K562 (cell line): Measurements from ENCODE around the gene TMEM61. TPM values are rescaled to one million over a fixed set of nuclear protein-coding genes. Genes with fewer than 3 reads are reported as not detected.

Source experiments
- ATAC-seq: fragments of 200-7000 bp; cut with Tn5 transposase; 3 replicates; pipeline ENCODE4 v1.9.1; 2020; ENCODE audit warnings: moderate library complexity
- BruUV-seq: library from RNA; stranded (reverse); fragments of 400-500 nt; replicated peaks from 2 replicates; lab custom pipeline; 2021; lab: Mats Ljungman, UMichigan
- CTCF ChIA-PET: fragments of 300-600 bp; formaldehyde crosslinking; extraction: SDS; loops from one replicate; lab custom pipeline; 2021; ENCODE audit warnings: low intra/inter-chr PET ratio; lab: Yijun Ruan, JAX
- POLR2A ChIA-PET: fragments of 300-600, 350-650 bp; sonication (Branson Sonifier 250); formaldehyde crosslinking; extraction: SDS; loops from one replicate; lab custom pipeline; 2021; ENCODE audit warnings: antibody characterized with exemption, inconsistent platforms; lab: Yijun Ruan, JAX
- DNase-seq, 4 experiments: peaks; one replicate each; pipeline versions ENCODE4 v3.0.0 to v3.0.0-alpha.2; 2011 to 2018; ENCODE audit warnings: low spot score in 3 of 4, mixed read lengths in 3 of 4; ENCODE audit errors: extremely low read depth in 1 of 4
- FAIRE-seq: peaks from 2 replicates; lab custom pipeline; 2011; peaks lifted over from hg19 to GRCh38; lab: Jason Lieb, UNC
- H2AFZ ChIP-seq: 2 replicates; pipeline ENCODE4 v1.6.0; 2011; ENCODE audit warnings: low read depth, low read length, control low read depth, inconsistent platforms
- H3K27ac ChIP-seq: fragments of 200-600 bp; 3 replicates; pipeline ENCODE4 v1.8.0; 2011; ENCODE audit warnings: low read depth, mild to moderate bottlenecking, control low read depth, inconsistent platforms, low read length, moderate library complexity, mixed read lengths; ENCODE audit errors: extremely low read depth
- H3K27me3 ChIP-seq, 2 experiments: fragments of 300-600 bp in 1 of 2; 2 replicates in 1 of 2; 3 replicates in 1 of 2; pipeline versions ENCODE4 v1.6.0 to v1.8.0; 2011; ENCODE audit warnings: inconsistent platforms in 2 of 2, low read length in 2 of 2, mild to moderate bottlenecking in 1 of 2, mixed read lengths in 1 of 2, moderate library complexity in 1 of 2; ENCODE audit not compliant: control insufficient read depth in 2 of 2, insufficient read depth in 2 of 2
- H3K36me3 ChIP-seq: fragments of 300-600 bp; 3 replicates; pipeline ENCODE4 v1.8.0; 2011; ENCODE audit warnings: mild to moderate bottlenecking, low read length, inconsistent platforms; ENCODE audit not compliant: control insufficient read depth, insufficient read depth
- H3K4me1 ChIP-seq, 2 experiments: fragments of 200-600 bp in 1 of 2; replicated peaks in 1 of 2; 2 replicates in 1 of 2; 3 replicates in 1 of 2; pipeline versions ENCODE4 v1.5.1 to v1.8.0; 2011; ENCODE audit warnings: inconsistent platforms in 2 of 2, low read length in 2 of 2, mild to moderate bottlenecking in 1 of 2, mixed read lengths in 1 of 2, moderate library complexity in 1 of 2; ENCODE audit not compliant: control insufficient read depth in 2 of 2, insufficient read depth in 2 of 2
- H3K4me2 ChIP-seq: 2 replicates; pipeline ENCODE4 v1.6.1; 2011; ENCODE audit warnings: low read length, control low read depth, inconsistent platforms, mixed read lengths; ENCODE audit not compliant: insufficient read depth
- H3K4me3 ChIP-seq: fragments of 200-600 bp; sonication (generic), shearing (Covaris generic); 2 replicates; pipeline ENCODE4 v1.5.1; 2016; ENCODE audit warnings: control low read depth, inconsistent platforms
- H3K79me2 ChIP-seq: fragments of 200-600 bp; 3 replicates; pipeline ENCODE4 v1.8.0; 2011; ENCODE audit warnings: low read length, inconsistent platforms; ENCODE audit not compliant: control insufficient read depth, insufficient read depth
- H3K9ac ChIP-seq, 2 experiments: 2 replicates each; pipeline versions ENCODE4 v1.6.0 to v1.6.1; 2011; ENCODE audit warnings: low read depth in 2 of 2, low read length in 2 of 2, control low read depth in 1 of 2, inconsistent platforms in 1 of 2, mild to moderate bottlenecking in 1 of 2, mixed read lengths in 1 of 2; ENCODE audit not compliant: insufficient read depth in 1 of 2
- H3K9me1 ChIP-seq: one replicate; pipeline ENCODE4 v1.6.0; 2011; ENCODE audit warnings: inconsistent platforms, mild to moderate bottlenecking, low read length, moderate library complexity; ENCODE audit not compliant: control insufficient read depth, insufficient read depth
- H3K9me3 ChIP-seq: replicated peaks from 2 replicates; pipeline ENCODE4 v1.5.1; 2011; ENCODE audit warnings: low read depth, low read length, inconsistent platforms; ENCODE audit not compliant: control insufficient read depth, insufficient read depth
- H4K20me1 ChIP-seq: replicated peaks from 2 replicates; pipeline ENCODE4 v1.6.1; 2011; ENCODE audit warnings: low read length, inconsistent platforms, mixed read lengths; ENCODE audit not compliant: control insufficient read depth, insufficient read depth
- CHD4 ChIP-seq: fragments of 200-600 bp; sonication (generic); IDR thresholded peaks from 3 replicates; pipeline ENCODE4 v1.6.1; 2012; ENCODE audit warnings: low read depth, mild to moderate bottlenecking, mixed read lengths, low read length, inconsistent platforms; ENCODE audit not compliant: insufficient read depth, insufficient replicate concordance, poor library complexity, severe bottlenecking
- FOSL1 ChIP-seq: fragments of 200-800 bp; sonication (Bioruptor generic); conservative IDR thresholded peaks from 2 replicates; pipeline ENCODE4 v1.6.1; 2016; ENCODE audit warnings: missing genetic modification characterization, missing compliant biosample characterization
- JUND ChIP-seq, 2 experiments: IDR thresholded peaks; 2 replicates in 1 of 2; 3 replicates in 1 of 2; pipeline ENCODE4 v1.6.1; 2011; ENCODE audit warnings: borderline replicate concordance in 2 of 2, low read depth in 2 of 2, low read length in 2 of 2, improper control_type of control experiment in 1 of 2, missing biosample characterization in 1 of 2, missing genetic modification characterization in 1 of 2, missing genetic modification reagents in 1 of 2
- MCM7 ChIP-seq, 2 experiments: fragments of 450-650 bp; IDR thresholded peaks; 2 replicates each; pipeline ENCODE4 v1.6.1; 2016 to 2018
- RBM22 ChIP-seq: fragments of 200-400 bp; formaldehyde crosslinking; IDR thresholded peaks from 2 replicates; pipeline ENCODE4 v1.6.1; 2018; ENCODE audit warnings: low read length, low read depth; ENCODE audit not compliant: poor library complexity, severe bottlenecking
- TARDBP ChIP-seq: fragments of 450-650 bp; IDR thresholded peaks from 2 replicates; pipeline ENCODE4 v1.6.1; 2016
- ZNF134 ChIP-seq: fragments of 250-450 bp; sonication (Bioruptor Pico); conservative IDR thresholded peaks from 2 replicates; pipeline ENCODE4 v1.4.0; 2020
- WGBS: fragments of 100-300 bp; shearing (Covaris generic); methylation state at CpG from one replicate; pipeline ENCODE4 v1.1.6; 2016; ENCODE audit warnings: low coverage, mixed read lengths; ENCODE audit not compliant: insufficient coverage; ENCODE audit errors: missing lambda C conversion rate; 5-methylcytosine and 5-hydroxymethylcytosine counted together
- in situ Hi-C: fragments of 300-500 bp; cut with MboI; formaldehyde crosslinking; loops from 4 replicates; pipeline ENCODE4 v1.15.0; 2018; ENCODE audit warnings: inconsistent platforms, mixed read lengths
- intact Hi-C: fragments of 100-400 bp; cut with micrococcal nuclease; formaldehyde crosslinking; loops from 2 replicates; pipeline ENCODE4 v1.14.2; 2022
- polyA plus RNA-seq, 8 experiments: library from polyadenylated mRNA; depleted of rRNA in 4 of 8; stranded (reverse) in 5 of 8; unstranded in 3 of 8; fragments of >200 nt; fragmentation: Nextera tagmentation in 2 of 8; fragmentation: Illumina TruSeq in 1 of 8; extraction: Ambion mirVana in 2 of 8; extraction: Trizol in 1 of 8; gene quantifications; 2 replicates each; pipeline versions ENCODE4 v1.2.1 to v1.2.3, GENCODE V29; 2011 to 2014; ENCODE audit warnings: inconsistent platforms in 1 of 8, missing spikeins in 1 of 8
- total RNA-seq, 7 experiments: library from RNA; depleted of rRNA in 6 of 7; stranded (reverse); fragments of >200 nt in 6 of 7; fragmentation: Illumina TruSeq in 2 of 7; extraction: Trizol in 2 of 7; gene quantifications; 2 replicates each; pipeline versions ENCODE4 v1.2.1 to v1.2.3, GENCODE V29; 2011 to 2021; ENCODE audit warnings: low replicate concordance in 1 of 7
- TF ChIP-seq, protein P1 (sequence below): fragments of 200-800 bp; sonication (Bioruptor generic); IDR thresholded peaks from 2 replicates; pipeline ENCODE4 v1.6.1; 2017; ENCODE audit warnings: missing genetic modification characterization, missing compliant biosample characterization
- TF ChIP-seq, protein P2 (sequence below): sonication (generic); formaldehyde crosslinking; IDR thresholded peaks from 2 replicates; pipeline ENCODE4 v1.9.0; 2022; ENCODE audit warnings: mild to moderate bottlenecking, missing genetic modification reagents

The TMEM61 gene
- total and polyA plus RNA-seq, 9 of the 15 experiments (the other 6 are each of a cell fraction or from before 2014, with no cell fraction given) = not detected

DNA sequence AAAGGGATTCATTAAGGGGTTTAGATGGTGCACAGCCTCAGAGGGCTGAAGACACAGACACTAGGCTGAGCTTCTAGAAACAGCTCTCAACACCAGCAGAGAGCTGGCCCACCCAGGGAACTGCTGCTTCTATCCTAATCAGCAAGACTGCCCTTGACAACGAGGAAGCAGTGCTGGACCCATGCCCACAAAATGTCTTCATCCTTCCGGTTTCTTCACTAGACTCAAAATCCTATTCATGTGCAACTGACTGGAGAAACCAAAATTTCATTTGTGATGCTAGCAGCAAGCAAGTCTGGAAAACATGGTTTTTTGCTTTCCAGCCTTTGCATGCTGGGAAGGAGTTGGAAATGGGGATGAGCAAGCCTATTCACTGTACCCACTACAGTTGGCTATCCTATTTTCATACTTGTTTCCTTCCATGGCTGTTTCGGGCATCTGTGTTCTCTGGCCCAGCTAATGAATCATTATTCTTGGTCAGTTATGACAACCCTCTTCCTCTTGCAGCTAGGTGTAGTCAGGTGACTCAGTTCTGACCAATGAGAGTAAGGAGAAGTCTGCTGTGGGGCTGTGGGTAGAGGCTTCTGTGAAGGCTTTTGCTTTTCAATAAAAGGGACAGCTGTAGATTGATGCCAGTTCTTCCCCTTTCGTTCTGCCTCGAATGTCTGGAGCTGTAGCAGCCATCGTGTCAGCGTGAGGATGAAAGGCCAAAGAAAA, 14.6 kb upstream of the TMEM61 start (continued):
- TF ChIP-seq, protein P1, sequence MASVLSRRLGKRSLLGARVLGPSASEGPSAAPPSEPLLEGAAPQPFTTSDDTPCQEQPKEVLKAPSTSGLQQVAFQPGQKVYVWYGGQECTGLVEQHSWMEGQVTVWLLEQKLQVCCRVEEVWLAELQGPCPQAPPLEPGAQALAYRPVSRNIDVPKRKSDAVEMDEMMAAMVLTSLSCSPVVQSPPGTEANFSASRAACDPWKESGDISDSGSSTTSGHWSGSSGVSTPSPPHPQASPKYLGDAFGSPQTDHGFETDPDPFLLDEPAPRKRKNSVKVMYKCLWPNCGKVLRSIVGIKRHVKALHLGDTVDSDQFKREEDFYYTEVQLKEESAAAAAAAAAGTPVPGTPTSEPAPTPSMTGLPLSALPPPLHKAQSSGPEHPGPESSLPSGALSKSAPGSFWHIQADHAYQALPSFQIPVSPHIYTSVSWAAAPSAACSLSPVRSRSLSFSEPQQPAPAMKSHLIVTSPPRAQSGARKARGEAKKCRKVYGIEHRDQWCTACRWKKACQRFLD (CRISPR knock-in tag) = 0 out of 2 replicates have a peak, but pooled peaks have one; percentile 43
- TF ChIP-seq CHD4 (no peak), FOSL1 (tag) (peak; percentile 14; the same call in 1 of the 2 replicates), ZNF134 (peak; percentile 63; the same call in 1 of the 2 replicates), MCM7 (IDR thresholded peaks at IDR 0.05) (no peak)
- TF ChIP-seq, protein P2, sequence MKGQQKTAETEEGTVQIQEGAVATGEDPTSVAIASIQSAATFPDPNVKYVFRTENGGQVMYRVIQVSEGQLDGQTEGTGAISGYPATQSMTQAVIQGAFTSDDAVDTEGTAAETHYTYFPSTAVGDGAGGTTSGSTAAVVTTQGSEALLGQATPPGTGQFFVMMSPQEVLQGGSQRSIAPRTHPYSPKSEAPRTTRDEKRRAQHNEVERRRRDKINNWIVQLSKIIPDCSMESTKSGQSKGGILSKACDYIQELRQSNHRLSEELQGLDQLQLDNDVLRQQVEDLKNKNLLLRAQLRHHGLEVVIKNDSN (CRISPR knock-in tag) = peak; percentile 65

DNA sequence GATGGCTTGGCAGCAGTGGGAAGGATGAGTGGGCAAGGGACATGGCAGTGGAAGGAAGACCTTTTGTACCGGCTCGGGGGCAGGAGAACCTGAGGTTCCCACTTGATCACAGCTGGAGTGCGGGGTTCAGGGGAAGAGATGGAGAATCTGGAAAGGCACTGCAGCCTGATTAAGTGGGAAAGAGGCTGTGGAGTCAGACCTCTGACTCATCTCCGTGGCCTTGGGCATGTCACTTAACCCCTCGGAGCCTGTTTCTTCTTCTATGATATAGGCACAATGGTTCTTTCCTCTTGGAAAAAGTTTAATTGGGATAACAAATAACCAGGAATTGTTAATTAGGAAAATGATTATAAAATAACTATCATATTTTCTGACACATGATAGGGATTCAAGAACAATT, 13.1 kb upstream of the TMEM61 start:
- DNase-seq (no peak), ATAC-seq (no peak), FAIRE-seq (no peak)
- Histone ChIP-seq H3K27ac (no peak overlapping the region), H3K4me2 (no peak overlapping the region), H3K9me1 (no peaks in the 10 kb centered on the region), H3K79me2 (no peaks in the 10 kb centered on the region), H3K36me3 (no peaks in the 10 kb centered on the region), H3K27me3 (peaks cover 14 to 35% of the 10 kb centered on the region in 2 experiments), H3K4me1 (peaks cover 0 to 10% of the 10 kb centered on the region in 2 experiments; a peak in 2 of 5 replicates), H2AFZ (no peak overlapping the region), H3K9ac (no peak overlapping the region), H4K20me1 (no peaks in the 10 kb centered on the region), H3K4me3 (no peak overlapping the region), H3K9me3 (no peaks in the 10 kb centered on the region)
- TF ChIP-seq FOSL1 (tag) = peak; percentile 60
- TF ChIP-seq JUND (IDR thresholded peaks at IDR 0.05; ENCODE audit: borderline replicate concordance, low read depth, low read length) = 0 out of 2 replicates have a peak, but pooled peaks have one; percentile 15
- TF ChIP-seq JUND (tag; IDR thresholded peaks at IDR 0.05; ENCODE audit: borderline replicate concordance, low read depth, low read length) = no peak
- TF ChIP-seq RBM22 = no peak
- no peak for TF ChIP-seq TARDBP
- 12% methylated on average over 5 of the region's 5 CpGs for WGBS
- CTCF ChIA-PET = no interaction called here
- BruUV-seq = no TSS peak
- intact Hi-C loops (no loop called here), in situ Hi-C loops (no loop called here)
- POLR2A ChIA-PET = no interaction called here
